HFF-Myc (cell line): ENCODE measurements around the gene PNISR.

Source experiments
- DNase-seq: peaks from one replicate; pipeline ENCODE4 v3.0.0-alpha.2; 2011; ENCODE audit warnings: low read depth; ENCODE audit errors: extremely low read depth
- H3K4me3 ChIP-seq: replicated peaks from 2 replicates; pipeline ENCODE4 v1.5.1; 2011; ENCODE audit warnings: low read depth, mild to moderate bottlenecking, control low read depth, low read length
- CTCF ChIP-seq: IDR thresholded peaks from 2 replicates; pipeline ENCODE4 v1.5.1; 2012; ENCODE audit warnings: mild to moderate bottlenecking, low read depth, low read length, control low read depth; ENCODE audit errors: missing control alignments

Gene PNISR

GRCh38 chr6:99356641-99357040 lies 68.5 kb downstream of the PNISR start:
- TF ChIP-seq CTCF, result no peak
- DNase-seq, result no peak

GRCh38 chr6:99354983-99355382 lies 70.1 kb downstream of the PNISR start:
- TF ChIP-seq CTCF, result no peak
- H3K4me3 ChIP-seq, result no peak overlapping the region
- DNase-seq, result no peak

More at GRCh38 chr6:99356641-99357040, 68.5 kb downstream of the PNISR start:
- H3K4me3 ChIP-seq, result no peak overlapping the region

GRCh38 chr6:99353126-99353525 lies 72.0 kb downstream of the PNISR start:
- TF ChIP-seq CTCF, result no peak
- no peak for DNase-seq
- H3K4me3 ChIP-seq, result no peak overlapping the region

- TF ChIP-seq CTCF, result no peak
- DNase-seq, result no peak
- H3K4me3 ChIP-seq, result no peak overlapping the region
Measured at GRCh38 chr6:99350573-99350972, 74.5 kb downstream of the PNISR start.

- peak within 1 kb of the TSS; percentile 59 for H3K4me3 ChIP-seq
- DNase-seq, result no peak
- no peak for TF ChIP-seq CTCF
Measured at GRCh38 chr6:99349171-99350141, 75.7 kb downstream of the PNISR start, which contains the start of gene FAXC. Gene FAXC (minus strand): TSS chr6:99349674. CDS start chr6:99349372, 302 bp downstream.

GRCh38 chr6:99348288-99349170 lies 76.6 kb downstream of the PNISR start:
- no peak for TF ChIP-seq CTCF
- DNase-seq, result no peak
- H3K4me3 ChIP-seq, result peak overlapping the region; percentile 59
